A172 (cell line): ENCODE results near the gene SBNO2. TPM values are rescaled to one million over a fixed set of nuclear protein-coding genes. Genes with fewer than 3 reads are reported as not detected.

ENCODE experiments used
- DNase-seq: peaks from one replicate; pipeline ENCODE4 v3.0.0-alpha.2; 2015; ENCODE audit warnings: low spot score
- total RNA-seq: library from RNA; depleted of rRNA; stranded (reverse); fragments of >200 nt; shearing (Covaris generic); gene quantifications from 2 replicates; pipeline ENCODE4 v1.2.3, GENCODE V29; 2014

SBNO2 gene
- total RNA-seq, 1 experiment from 2014 or later = 51.1 TPM

- peak; percentile 82 for DNase-seq
Observed at GRCh38 chr19:1169921-1170885, 3.9 kb downstream of the SBNO2 start.

GRCh38 chr19:1169411-1169791 lies 4.7 kb downstream of the SBNO2 start:
- DNase-seq = no peak

GRCh38 chr19:1168572-1169410 lies 5.3 kb downstream of the SBNO2 start:
- DNase-seq = peak; percentile 85

- no peak for DNase-seq
Observed at GRCh38 chr19:1167687-1168571, 6.1 kb downstream of the SBNO2 start.

GRCh38 chr19:1166872-1167573 lies 7.0 kb downstream of the SBNO2 start:
- no peak for DNase-seq

- DNase-seq = no peak
Observed at GRCh38 chr19:1164684-1165531, 9.2 kb downstream of the SBNO2 start.

- no peak for DNase-seq
Observed at GRCh38 chr19:1163934-1164683, 10.0 kb downstream of the SBNO2 start.

GRCh38 chr19:1163283-1163933 lies 10.7 kb downstream of the SBNO2 start:
- DNase-seq = no peak

- no peak for DNase-seq
Observed at GRCh38 chr19:1162404-1163282, 11.4 kb downstream of the SBNO2 start.

- peak; percentile 69 for DNase-seq
Observed at GRCh38 chr19:1161716-1162115, 12.4 kb downstream of the SBNO2 start.

GRCh38 chr19:1159864-1160595 lies 14.0 kb downstream of the SBNO2 start:
- no peak for DNase-seq

- DNase-seq = no peak
Observed at GRCh38 chr19:1158885-1159448, 15.1 kb downstream of the SBNO2 start.

GRCh38 chr19:1157931-1158884 lies 15.9 kb downstream of the SBNO2 start:
- no peak for DNase-seq

- no peak for DNase-seq
Observed at GRCh38 chr19:1156830-1157615, 17.0 kb downstream of the SBNO2 start.
